Measurements from ENCODE around the gene TMEM221. TPM values are rescaled to one million over a fixed set of nuclear protein-coding genes. Genes with fewer than 3 reads are reported as not detected.

The TMEM221 gene
- total and polyA plus RNA-seq, 2 donors from 2014 or later = 0.13 TPM; not detected in 1

- Histone ChIP-seq H3K27ac (ENCODE audit: low read depth in 2 of 2, low read length in 2 of 2) (no peak overlapping the region), H3K4me1 (ENCODE audit: control insufficient read depth in 2 of 3, insufficient read depth in 2 of 3, low read depth in 1 of 3, low read length in 3 of 3) (peaks cover 0 to 3% (median 0%) of the 10 kb centered on the region in 3 donors), H3K9me3 (ENCODE audit: control insufficient read depth in 2 of 3, insufficient read depth in 1 of 3, low read length in 3 of 3) (no peaks in the 10 kb centered on the region), H3K9ac (ENCODE audit: low read length in 3 of 3) (no peak overlapping the region), H3K27me3 (ENCODE audit: control insufficient read depth, insufficient read depth, low read length) (no peaks in the 10 kb centered on the region), H3K36me3 (ENCODE audit: control insufficient read depth in 2 of 3, insufficient read depth in 3 of 3, low read length in 3 of 3) (no peaks in the 10 kb centered on the region), H3K4me3 (ENCODE audit: low read length in 3 of 3) (no peak overlapping the region)
- no peak for TF ChIP-seq CTCF (IDR thresholded peaks at IDR 0.05; ENCODE audit: borderline replicate concordance, extremely low read depth, insufficient read depth)
- FAIRE-seq = no peak
- intact Hi-C loops (cut with DNase I) = no loop called here
- no peak for DNase-seq
These were observed 49.5 kb downstream of the TMEM221 start for GRCh38 chr19:17398902-17399527.

- intact Hi-C loops (cut with DNase I) = no loop called here
- FAIRE-seq = no peak
- H3K27me3 ChIP-seq (ENCODE audit: control insufficient read depth, insufficient read depth, low read length) = no peaks in the 10 kb centered on the region
These were observed 53.5 kb downstream of the TMEM221 start for GRCh38 chr19:17394891-17395415.

GRCh38 chr19:17393914-17394313, 54.6 kb downstream of the TMEM221 start, which contains the start of gene CCDC194:
CCDC194 (minus strand) TSS chr19:17394196; CDS start chr19:17394158, 38 bp downstream.
- Histone ChIP-seq H3K9ac (ENCODE audit: low read length in 3 of 3) (no peak within 1 kb of the TSS), H3K4me1 (ENCODE audit: control insufficient read depth in 2 of 3, insufficient read depth in 2 of 3, low read depth in 1 of 3, low read length in 3 of 3) (peaks cover 0 to 5% (median 4%) of the 10 kb centered on the region in 3 donors), H3K27ac (ENCODE audit: low read depth in 2 of 2, low read length in 2 of 2) (no peak within 1 kb of the TSS), H3K9me3 (ENCODE audit: control insufficient read depth in 2 of 3, insufficient read depth in 1 of 3, low read length in 3 of 3) (no peaks in the 10 kb centered on the region), H3K27me3 (ENCODE audit: control insufficient read depth, insufficient read depth, low read length) (no peaks in the 10 kb centered on the region), H3K4me3 (ENCODE audit: low read length in 3 of 3) (no peak within 1 kb of the TSS), H3K36me3 (ENCODE audit: control insufficient read depth in 2 of 3, insufficient read depth in 3 of 3, low read length in 3 of 3) (no peaks in the 10 kb centered on the region)
- no peak for FAIRE-seq
- TF ChIP-seq CTCF (IDR thresholded peaks at IDR 0.05; ENCODE audit: borderline replicate concordance, extremely low read depth, insufficient read depth) = no peak
- no peak for DNase-seq
- intact Hi-C loops (cut with DNase I) = no loop called here

More at GRCh38 chr19:17394891-17395415, 53.5 kb downstream of the TMEM221 start:
- peaks cover 0 to 5% (median 4%) of the 10 kb centered on the region in 3 donors for H3K4me1 ChIP-seq (ENCODE audit: control insufficient read depth in 2 of 3, insufficient read depth in 2 of 3, low read depth in 1 of 3, low read length in 3 of 3)
- H3K27ac ChIP-seq (ENCODE audit: low read depth in 2 of 2, low read length in 2 of 2) = no peak overlapping the region
- H3K4me3 ChIP-seq (ENCODE audit: low read length in 3 of 3) = no peak overlapping the region
- peak; percentile 30 for TF ChIP-seq CTCF (IDR thresholded peaks at IDR 0.05; ENCODE audit: borderline replicate concordance, extremely low read depth, insufficient read depth)
- no peaks in the 10 kb centered on the region for H3K9me3 ChIP-seq (ENCODE audit: control insufficient read depth in 2 of 3, insufficient read depth in 1 of 3, low read length in 3 of 3)
- H3K36me3 ChIP-seq (ENCODE audit: control insufficient read depth in 2 of 3, insufficient read depth in 3 of 3, low read length in 3 of 3) = no peaks in the 10 kb centered on the region
- H3K9ac ChIP-seq (ENCODE audit: low read length in 3 of 3) = no peak overlapping the region
- peak in 3 of 5 donors; percentile 50 to 75 (median 61) for DNase-seq
